ENCODE measurements around the gene OTP. TPM values are rescaled to one million over a fixed set of nuclear protein-coding genes. Genes with fewer than 3 reads are reported as not detected.

Gene OTP
- total and polyA plus RNA-seq, 10 of the 15 experiments (the other 5 are each of a cell fraction or from before 2014, with no cell fraction given), result 0.31 to 8.8 (median 2.4) TPM

- no peak for TF ChIP-seq CUX1 (IDR thresholded peaks at IDR 0.05; ENCODE audit: insufficient replicate concordance, low read depth, low read length)
- TF ChIP-seq SMC3 (IDR thresholded peaks at IDR 0.05; ENCODE audit: borderline replicate concordance, low read length), result peak; percentile 55
- TF ChIP-seq RUNX3 (IDR thresholded peaks at IDR 0.05; ENCODE audit: low read length), result no peak
- 0 out of 2 replicates have a peak, but pooled peaks have one; percentile 44 for TF ChIP-seq NR2F1 (conservative IDR thresholded peaks at IDR 0.05)
- no peak for TF ChIP-seq NR2C1 (IDR thresholded peaks at IDR 0.05)
These were observed 6.9 kb upstream of the OTP start (continued) for GRCh38 chr5:77645158-77645994.
